ENCODE results near the gene SRRM1. TPM values are rescaled to one million over a fixed set of nuclear protein-coding genes. Genes with fewer than 3 reads are reported as not detected.

Gene SRRM1
- total RNA-seq, 1 experiment from 2014 or later, result 290 TPM

- H3K14ac ChIP-seq (ENCODE audit: insufficient read depth, low read length), result 0 out of 2 replicates have a peak overlapping the region, but pooled peaks have one; percentile 0
- no peak overlapping the region for H2BK12ac ChIP-seq (ENCODE audit: insufficient read length, low read depth, low read length)
- H3K4ac ChIP-seq (ENCODE audit: low read depth, low read length), result no peak overlapping the region
- no peak for DNase-seq
- no peaks in the 10 kb centered on the region for H3K79me1 ChIP-seq (ENCODE audit: insufficient read depth, low read depth, low read length, poor library complexity, severe bottlenecking)
- H3K27me3 ChIP-seq (ENCODE audit: insufficient read depth, low read length), result no peaks in the 10 kb centered on the region
- H3K27ac ChIP-seq (ENCODE audit: insufficient read length, low read depth, low read length), result no peak overlapping the region
- no peak for TF ChIP-seq CTCF (conservative IDR thresholded peaks at IDR 0.05)
- H2BK120ac ChIP-seq (ENCODE audit: low read depth, low read length, poor library complexity, severe bottlenecking), result no peak overlapping the region
- H3K9me3 Mint-ChIP-seq, result no peaks in the 10 kb centered on the region
- no peak overlapping the region for H3K23ac ChIP-seq (ENCODE audit: insufficient read length, low read depth, low read length)
- no peaks in the 10 kb centered on the region for H3K9me3 ChIP-seq (ENCODE audit: control insufficient read depth, low read depth, low read length)
- no peak overlapping the region for H4K91ac ChIP-seq (ENCODE audit: insufficient read length, low read depth, low read length)
- no peak overlapping the region for H3T11ph ChIP-seq (ENCODE audit: low read length)
- H2BK20ac ChIP-seq (ENCODE audit: low read depth, low read length, poor library complexity, severe bottlenecking), result no peak overlapping the region
- H3K18ac ChIP-seq (ENCODE audit: insufficient read length, low read depth, low read length), result no peak overlapping the region
- H3K4me1 ChIP-seq (ENCODE audit: insufficient read depth, low read length), result no peaks in the 10 kb centered on the region
- H4K20me1 ChIP-seq (ENCODE audit: control insufficient read depth, insufficient read depth, insufficient read length), result no peaks in the 10 kb centered on the region
- no peak overlapping the region for H4K8ac ChIP-seq (replicated peaks; ENCODE audit: insufficient read length, low read depth, low read length)
- H3K4me3 Mint-ChIP-seq, result peak overlapping the region; percentile 92 to 96
- peaks cover 19% of the 10 kb centered on the region in 2 experiments for H3K4me1 Mint-ChIP-seq
- no peak overlapping the region for H2BK15ac ChIP-seq (ENCODE audit: low read depth, low read length)
- H3K79me2 ChIP-seq (ENCODE audit: insufficient read depth, low read length), result peaks cover 27% of the 10 kb centered on the region
- no peak overlapping the region for H3K56ac ChIP-seq (ENCODE audit: insufficient read length, low read depth, low read length)
- peak overlapping the region; percentile 89 to 97 (median 93) for H3K27ac Mint-ChIP-seq
- H3K4me2 ChIP-seq (ENCODE audit: insufficient read depth, insufficient read length, low read length), result peak overlapping the region; percentile 91
- no peaks in the 10 kb centered on the region; the same call in 1 of the 2 replicates for H3K27me3 Mint-ChIP-seq (ENCODE audit: low read depth)
- no peak overlapping the region for H2BK5ac ChIP-seq (ENCODE audit: insufficient read length, low read length)
- H3K9ac ChIP-seq (ENCODE audit: extremely low read depth, insufficient read length, low read length), result peak overlapping the region; percentile 93
- no peak overlapping the region for H4K5ac ChIP-seq (ENCODE audit: insufficient read length, low read depth, low read length)
- H2AFZ ChIP-seq (ENCODE audit: low read length), result no peak overlapping the region
- peaks cover 7% of the 10 kb centered on the region for H3K23me2 ChIP-seq (ENCODE audit: insufficient read length, low read depth, low read length, poor library complexity, severe bottlenecking)
- no peak overlapping the region for H2AK5ac ChIP-seq (ENCODE audit: insufficient read length, low read length)
- no CpG with 5 or more reads among the region's 9 CpGs for WGBS (ENCODE audit: extremely low coverage, insufficient read length, low lambda C conversion rate)
- H3K36me3 Mint-ChIP-seq (ENCODE audit: insufficient read depth in 1 of 3, low read depth in 3 of 3), result peaks cover 39 to 50% (median 45%) of the 10 kb centered on the region in 3 experiments; a peak in 6 of 7 replicates
These were observed 940 bp downstream of the SRRM1 start for GRCh38 chr1:24644100-24644384.
